Activated naive CD8-positive, alpha-beta T cell treated with anti-CD3 and anti-CD28 coated beads, Interleukin-2, amount 50 U/mL, for 16 hours (primary cell): Measurements from ENCODE around the gene ADAMTSL2.

ENCODE experiments used
- DNase-seq: peaks from one replicate; pipeline ENCODE4 v3.0.0-alpha.2; 2020; ENCODE audit warnings: low read depth, low spot score

Gene ADAMTSL2

GRCh38 chr9:133535306-133535877, 888 bp downstream of the ADAMTSL2 start:
- DNase-seq = no peak

GRCh38 chr9:133536080-133536479, 1.6 kb downstream of the ADAMTSL2 start:
- no peak for DNase-seq

GRCh38 chr9:133536536-133536935, 2.0 kb downstream of the ADAMTSL2 start:
- DNase-seq = no peak

- DNase-seq = no peak
Observed at GRCh38 chr9:133537257-133537656, 2.8 kb downstream of the ADAMTSL2 start.

- DNase-seq = no peak
Observed at GRCh38 chr9:133538176-133538575, 3.7 kb downstream of the ADAMTSL2 start.

GRCh38 chr9:133538851-133539833, 4.6 kb downstream of the ADAMTSL2 start:
- no peak for DNase-seq

GRCh38 chr9:133539991-133540697, 5.6 kb downstream of the ADAMTSL2 start:
- DNase-seq = no peak

- DNase-seq = no peak
Observed at GRCh38 chr9:133540698-133541025, 6.2 kb downstream of the ADAMTSL2 start.

- no peak for DNase-seq
Observed at GRCh38 chr9:133542002-133542401, 7.5 kb downstream of the ADAMTSL2 start.

- no peak for DNase-seq
Observed at GRCh38 chr9:133543772-133544467, 9.4 kb downstream of the ADAMTSL2 start.

- no peak for DNase-seq
Observed at GRCh38 chr9:133545494-133546286, 11.2 kb downstream of the ADAMTSL2 start.

- no peak for DNase-seq
Observed at GRCh38 chr9:133546287-133546680, 11.8 kb downstream of the ADAMTSL2 start.

- DNase-seq = no peak
Observed at GRCh38 chr9:133547116-133547515, 12.6 kb downstream of the ADAMTSL2 start.

- DNase-seq = no peak
Observed at GRCh38 chr9:133551446-133551845, 16.9 kb downstream of the ADAMTSL2 start.

- DNase-seq = no peak
Observed at GRCh38 chr9:133552236-133552635, 17.7 kb downstream of the ADAMTSL2 start.

GRCh38 chr9:133553123-133553522, 18.6 kb downstream of the ADAMTSL2 start:
- no peak for DNase-seq

- no peak for DNase-seq
Observed at GRCh38 chr9:133553973-133554713, 19.6 kb downstream of the ADAMTSL2 start.

GRCh38 chr9:133554729-133555128, 20.2 kb downstream of the ADAMTSL2 start:
- DNase-seq = no peak

GRCh38 chr9:133556354-133556753, 21.9 kb downstream of the ADAMTSL2 start:
- DNase-seq = no peak

- DNase-seq = no peak
Observed at GRCh38 chr9:133557581-133557980, 23.1 kb downstream of the ADAMTSL2 start.
